Measurements from ENCODE around the gene TEC. TPM values are rescaled to one million over a fixed set of nuclear protein-coding genes. Genes with fewer than 3 reads are reported as not detected.
A peak's percentile ranks its signal among the peaks of the same experiment; 100 is the strongest.
"Not testable (repeated sequence)": the region's sequence is repeated elsewhere in the genome, so short reads cannot be mapped to it uniquely, and the experiment has no call there.

TEC gene
- total RNA-seq, 6 donors from 2014 or later, result 5.9 to 26.2 (median 10.1) TPM

- Histone ChIP-seq H3K4me3 (no peak overlapping the region), H3K36me3 (no peaks in the 10 kb centered on the region), H3K27ac (no peak overlapping the region), H3K27me3 (no peaks in the 10 kb centered on the region), H3K4me1 (no peaks in the 10 kb centered on the region), H3K9me3 (no peaks in the 10 kb centered on the region)
- no peak for TF ChIP-seq CTCF (IDR thresholded peaks at IDR 0.05)
- TF ChIP-seq POLR2A (IDR thresholded peaks at IDR 0.05), result no peak
- no peak for TF ChIP-seq POLR2AphosphoS5 (IDR thresholded peaks at IDR 0.05)
- no peak for TF ChIP-seq EP300 (IDR thresholded peaks at IDR 0.05)
- ATAC-seq (ENCODE audit: low FRiP score in 2 of 2) (no peak), DNase-seq (no peak)
- WGBS, 2 donors, result 76 to 91% methylated on average over 2 of the region's 2 CpGs
These were observed 47.1 kb downstream of the TEC start for GRCh38 chr4:48222491-48222890.

DNA sequence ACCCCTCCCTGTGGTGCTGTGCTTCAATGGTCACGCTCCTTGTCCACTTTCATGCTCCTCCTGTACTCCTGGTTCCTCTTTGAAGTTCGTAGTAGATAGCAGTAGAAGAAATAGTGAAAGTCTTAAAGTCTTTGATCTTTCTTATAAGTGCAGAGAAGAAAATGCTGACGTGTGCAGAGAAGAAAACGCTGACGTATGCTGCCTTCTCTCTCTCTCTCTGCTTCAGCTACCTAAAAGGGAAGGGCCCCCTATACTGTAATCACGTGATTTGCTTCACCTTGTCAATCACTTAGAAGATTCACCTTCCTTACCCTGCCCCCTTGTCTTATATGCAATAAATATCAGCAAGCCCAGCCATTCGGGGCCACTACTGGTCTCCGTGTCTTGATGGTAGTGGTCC is 50.2 kb downstream of the TEC start:
- H3K36me3 ChIP-seq; H3K9me3 ChIP-seq; H3K27ac ChIP-seq; DNase-seq; H3K27me3 ChIP-seq; H3K4me3 ChIP-seq; ATAC-seq (ENCODE audit: low FRiP score in 2 of 2); H3K4me1 ChIP-seq: not testable (repeated sequence)
- 76 to 79% methylated on average over 8 of the region's 8 CpGs for WGBS, 2 donors

DNA sequence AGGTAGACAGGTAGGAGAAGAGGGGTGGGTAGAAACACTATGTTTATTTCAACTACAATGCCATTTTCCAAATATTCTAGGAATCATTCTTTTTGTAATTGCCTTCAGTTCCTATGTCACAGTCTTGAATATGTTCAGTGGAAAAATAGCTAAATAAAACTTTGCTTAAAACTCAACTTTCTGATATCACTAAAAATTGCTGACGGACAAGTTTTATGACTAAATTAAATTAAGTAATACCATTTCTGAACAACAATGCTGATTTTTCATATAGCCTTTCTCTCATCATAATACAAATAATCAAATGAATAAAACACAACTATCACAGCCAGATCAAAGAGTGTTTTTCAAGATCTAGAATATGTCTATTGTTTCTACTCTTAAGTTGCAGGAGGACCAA is 53.1 kb downstream of the TEC start:
- ATAC-seq (ENCODE audit: low FRiP score in 2 of 2), result no peak
- Histone ChIP-seq H3K9me3 (no peaks in the 10 kb centered on the region), H3K27ac (no peak overlapping the region), H3K4me3 (no peak overlapping the region), H3K27me3 (no peaks in the 10 kb centered on the region), H3K36me3 (no peaks in the 10 kb centered on the region), H3K4me1 (no peaks in the 10 kb centered on the region)
- 92 to 98% methylated on average over 1 of the region's 1 CpG for WGBS, 2 donors
- no peak for DNase-seq
- TF ChIP-seq POLR2AphosphoS5 (IDR thresholded peaks at IDR 0.05) (no peak), EP300 (IDR thresholded peaks at IDR 0.05) (no peak), CTCF (IDR thresholded peaks at IDR 0.05) (no peak), POLR2A (IDR thresholded peaks at IDR 0.05) (no peak)

GRCh38 chr4:48215977-48216376 is 53.7 kb downstream of the TEC start:
- no peak for TF ChIP-seq POLR2AphosphoS5 (IDR thresholded peaks at IDR 0.05)
- TF ChIP-seq EP300 (IDR thresholded peaks at IDR 0.05), result no peak
- no peak for TF ChIP-seq POLR2A (IDR thresholded peaks at IDR 0.05)
- no peaks in the 10 kb centered on the region for H3K27me3 ChIP-seq
- no peaks in the 10 kb centered on the region for H3K9me3 ChIP-seq
- ATAC-seq (ENCODE audit: low FRiP score in 2 of 2), result no peak
- no peak for DNase-seq
- no peak overlapping the region for H3K4me3 ChIP-seq
- H3K27ac ChIP-seq, result no peak overlapping the region
- no peaks in the 10 kb centered on the region for H3K36me3 ChIP-seq
- 92 to 95% methylated on average over 1 of the region's 1 CpG for WGBS, 2 donors
- no peaks in the 10 kb centered on the region for H3K4me1 ChIP-seq

DNA sequence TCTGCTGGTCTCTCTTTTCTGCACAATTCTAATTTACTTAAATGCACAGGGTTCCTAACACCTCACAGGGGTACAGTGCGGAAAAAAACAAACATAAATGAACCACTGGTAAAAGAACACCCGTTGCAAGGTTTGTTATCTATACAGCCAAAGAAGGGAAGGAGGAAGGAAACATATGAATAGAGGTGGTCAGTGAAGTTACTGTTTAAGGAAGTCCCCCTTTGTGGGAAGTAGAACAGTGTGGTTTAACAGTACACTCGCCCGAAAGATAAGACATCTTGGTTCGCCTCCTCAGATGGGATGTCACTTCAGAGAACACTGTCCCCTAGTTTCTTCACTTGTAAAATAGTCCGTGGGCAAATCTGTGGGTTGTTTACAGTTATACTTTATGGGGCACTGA is 57.5 kb downstream of the TEC start:
- H3K27ac ChIP-seq, result no peak overlapping the region
- WGBS, 2 donors, result 44 to 48% methylated on average over 6 of the region's 6 CpGs
- TF ChIP-seq EP300 (IDR thresholded peaks at IDR 0.05), result no peak
- H3K36me3 ChIP-seq, result no peaks in the 10 kb centered on the region
- DNase-seq (no peak), ATAC-seq (ENCODE audit: low FRiP score in 2 of 2) (peak in 1 of 2 donors; percentile 43)
- H3K9me3 ChIP-seq, result no peaks in the 10 kb centered on the region
- no peaks in the 10 kb centered on the region for H3K4me1 ChIP-seq
- no peaks in the 10 kb centered on the region for H3K27me3 ChIP-seq
- no peak overlapping the region for H3K4me3 ChIP-seq

DNA sequence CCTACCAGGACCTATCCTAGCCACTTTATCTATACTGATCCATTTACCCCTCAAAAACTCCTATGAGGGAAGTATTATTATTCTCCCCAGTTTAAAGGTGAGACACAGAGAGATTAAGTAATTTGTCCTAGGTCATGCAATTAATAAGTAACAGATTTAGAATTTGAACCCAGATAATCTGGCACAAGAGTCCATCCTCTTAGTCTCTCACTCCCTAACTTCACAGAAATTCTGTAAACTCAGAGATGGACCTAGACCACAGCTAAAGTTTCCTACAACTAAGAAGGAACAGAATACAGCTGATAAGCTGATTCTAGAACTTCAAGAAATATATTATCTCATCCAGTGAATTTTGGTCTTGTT is 58.7 kb downstream of the TEC start:
- Histone ChIP-seq H3K4me3 (no peak overlapping the region), H3K36me3 (no peaks in the 10 kb centered on the region), H3K27ac (no peak overlapping the region), H3K27me3 (no peaks in the 10 kb centered on the region), H3K4me1 (no peaks in the 10 kb centered on the region), H3K9me3 (no peaks in the 10 kb centered on the region)
- ATAC-seq (ENCODE audit: low FRiP score in 2 of 2) (no peak), DNase-seq (no peak)
- no peak for TF ChIP-seq EP300 (IDR thresholded peaks at IDR 0.05)

DNA sequence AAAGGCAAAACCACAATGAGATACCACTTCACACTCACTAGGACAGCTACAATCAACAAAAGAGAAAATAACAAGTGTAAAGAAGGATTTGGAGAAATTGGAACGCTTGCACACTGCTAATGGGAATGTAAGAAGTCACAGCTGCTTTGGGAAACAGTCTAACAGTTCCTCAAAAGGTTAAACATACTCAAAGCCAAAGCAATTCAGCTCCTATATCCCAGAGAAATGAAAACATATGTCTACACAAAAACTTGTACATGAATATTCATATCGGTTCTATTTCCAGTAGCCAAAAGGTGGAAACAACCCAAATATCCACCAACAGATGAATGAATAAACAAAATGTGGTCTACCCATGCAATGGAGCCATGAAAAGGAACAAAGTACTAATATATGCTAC is 64.0 kb downstream of the TEC start:
- Histone ChIP-seq H3K9me3 (no peaks in the 10 kb centered on the region), H3K4me1 (no peaks in the 10 kb centered on the region), H3K4me3 (no peak overlapping the region), H3K27me3 (no peaks in the 10 kb centered on the region), H3K36me3 (no peaks in the 10 kb centered on the region), H3K27ac (no peak overlapping the region)
- TF ChIP-seq CTCF (IDR thresholded peaks at IDR 0.05), result no peak
- no peak for TF ChIP-seq POLR2A (IDR thresholded peaks at IDR 0.05)
- no peak for TF ChIP-seq EP300 (IDR thresholded peaks at IDR 0.05)
- no peak for TF ChIP-seq POLR2AphosphoS5 (IDR thresholded peaks at IDR 0.05)
- ATAC-seq (ENCODE audit: low FRiP score in 2 of 2), result no peak
- no peak for DNase-seq
- 78 to 83% methylated on average over 2 of the region's 2 CpGs for WGBS, 2 donors
